IMR-90 (cell line): Measurements from ENCODE around the gene KRT222. TPM values are rescaled to one million over a fixed set of nuclear protein-coding genes. Genes with fewer than 3 reads are reported as not detected.

ENCODE experiments used
- ATAC-seq: fragments of 200-7000 bp; cut with Tn5 transposase; 2 replicates; pipeline ENCODE4 v1.9.1; 2020; ENCODE audit warnings: low read depth, mild to moderate bottlenecking, moderate library complexity
- BruUV-seq: library from RNA; stranded (reverse); fragments of 400-500 nt; replicated peaks from 2 replicates; lab custom pipeline; 2021; lab: Mats Ljungman, UMichigan
- CTCF ChIA-PET: fragments of 300-600 bp; formaldehyde crosslinking; extraction: SDS; loops from one replicate; lab custom pipeline; 2021; ENCODE audit warnings: antibody characterized with exemption; lab: Yijun Ruan, JAX
- POLR2A ChIA-PET: fragments of 300-600 bp; sonication (Branson Sonifier 250); formaldehyde crosslinking; loops from one replicate; lab custom pipeline; 2022; ENCODE audit warnings: antibody characterized with exemption; ENCODE audit not compliant: unreplicated experiment; lab: Charles Lee
- DNase-seq: peaks from one replicate; pipeline ENCODE4 v3.0.0; 2013
- H2AFZ ChIP-seq: replicated peaks from 2 replicates; pipeline ENCODE3; 2013; ENCODE audit warnings: low read length, mild to moderate bottlenecking; ENCODE audit not compliant: poor library complexity
- H2AK5ac ChIP-seq: 2 replicates; pipeline ENCODE4 v1.6.1; 2013; ENCODE audit warnings: low read depth, low read length, inconsistent platforms
- H2AK9ac ChIP-seq: replicated peaks from 2 replicates; pipeline ENCODE3; 2013; ENCODE audit warnings: mild to moderate bottlenecking, low read depth, low read length, moderate library complexity; ENCODE audit not compliant: poor library complexity
- H2BK120ac ChIP-seq: 2 replicates; pipeline ENCODE4 v1.6.1; 2013; ENCODE audit warnings: low read depth, low read length, inconsistent platforms
- H2BK15ac ChIP-seq: 3 replicates; pipeline ENCODE4 v1.6.1; 2013; ENCODE audit warnings: low read depth, low read length, inconsistent platforms
- H2BK20ac ChIP-seq: 2 replicates; pipeline ENCODE4 v1.6.1; 2013; ENCODE audit warnings: low read depth, mild to moderate bottlenecking, inconsistent platforms, low read length, moderate library complexity
- H2BK5ac ChIP-seq: 2 replicates; pipeline ENCODE4 v1.6.1; 2013; ENCODE audit warnings: mild to moderate bottlenecking, low read depth, low read length, inconsistent platforms; ENCODE audit not compliant: poor library complexity, severe bottlenecking
- H3K14ac ChIP-seq: replicated peaks from 2 replicates; pipeline ENCODE4 v1.6.1; 2013; ENCODE audit warnings: low read depth, low read length, inconsistent platforms
- H3K18ac ChIP-seq: 2 replicates; pipeline ENCODE4 v1.6.1; 2013; ENCODE audit warnings: low read depth, low read length, control low read depth
- H3K23ac ChIP-seq: 2 replicates; pipeline ENCODE4 v1.6.1; 2013; ENCODE audit warnings: low read depth, low read length, inconsistent platforms
- H3K27ac ChIP-seq: 2 replicates; pipeline ENCODE4 v1.5.1; 2013; ENCODE audit warnings: mild to moderate bottlenecking, control low read depth, low read length; ENCODE audit not compliant: insufficient read depth
- H3K27me3 ChIP-seq: 2 replicates; pipeline ENCODE4 v1.6.1; 2013; ENCODE audit warnings: low read length; ENCODE audit not compliant: control insufficient read depth, insufficient read depth
- H3K36me3 ChIP-seq: 2 replicates; pipeline ENCODE4 v1.6.1; 2013; ENCODE audit warnings: low read length, mixed read lengths; ENCODE audit not compliant: control insufficient read depth, insufficient read depth
- H3K4ac ChIP-seq: 2 replicates; pipeline ENCODE4 v1.6.1; 2013; ENCODE audit warnings: low read depth, low read length, inconsistent platforms
- H3K4me1 ChIP-seq: 2 replicates; pipeline ENCODE4 v1.6.1; 2013; ENCODE audit warnings: low read length, mixed read lengths; ENCODE audit not compliant: control insufficient read depth, insufficient read depth
- H3K4me2 ChIP-seq: 2 replicates; pipeline ENCODE4 v1.6.1; 2013; ENCODE audit warnings: low read depth, mild to moderate bottlenecking, control low read depth, low read length, moderate library complexity
- H3K4me3 ChIP-seq: 2 replicates; pipeline ENCODE4 v1.5.1; 2013; ENCODE audit warnings: low read depth, mild to moderate bottlenecking, control low read depth, low read length, moderate library complexity; ENCODE audit not compliant: insufficient read depth
- H3K56ac ChIP-seq: 2 replicates; pipeline ENCODE4 v1.6.1; 2013; ENCODE audit warnings: low read length, inconsistent platforms; ENCODE audit not compliant: insufficient read depth; ENCODE audit errors: extremely low read depth
- H3K79me1 ChIP-seq, 2 experiments: 2 replicates each; pipeline ENCODE4 v1.6.1; 2013; ENCODE audit warnings: low read length in 2 of 2, inconsistent platforms in 1 of 2, low read depth in 1 of 2
- H3K9ac ChIP-seq: 2 replicates; pipeline ENCODE4 v1.6.1; 2013; ENCODE audit warnings: low read depth, low read length, control low read depth
- H3K9me1 ChIP-seq: 2 replicates; pipeline ENCODE4 v1.6.1; 2013; ENCODE audit warnings: low read length, inconsistent platforms; ENCODE audit not compliant: insufficient read depth
- H3K9me3 ChIP-seq: 2 replicates; pipeline ENCODE4 v1.6.1; 2013; ENCODE audit warnings: low read length; ENCODE audit not compliant: control insufficient read depth, insufficient read depth
- H4K20me1 ChIP-seq: 2 replicates; pipeline ENCODE4 v1.6.1; 2013; ENCODE audit warnings: low read length, inconsistent platforms; ENCODE audit not compliant: insufficient read depth
- H4K5ac ChIP-seq: 2 replicates; pipeline ENCODE4 v1.6.1; 2013; ENCODE audit warnings: mild to moderate bottlenecking, low read depth, low read length, control low read depth
- H4K8ac ChIP-seq, 2 experiments: 2 replicates each; pipeline ENCODE4 v1.6.1; 2013; ENCODE audit warnings: low read depth in 2 of 2, low read length in 2 of 2, control low read depth in 1 of 2, inconsistent platforms in 1 of 2
- H4K91ac ChIP-seq: 2 replicates; pipeline ENCODE4 v1.6.1; 2013; ENCODE audit warnings: low read depth, low read length, inconsistent platforms; ENCODE audit not compliant: insufficient read depth
- BHLHE40 ChIP-seq: fragments of 150-350 bp; IDR thresholded peaks from 2 replicates; pipeline ENCODE4 v1.6.1; 2016; ENCODE audit warnings: mild to moderate bottlenecking, low read depth, low read length
- CEBPB ChIP-seq: IDR thresholded peaks from 2 replicates; pipeline ENCODE4 v1.6.1; 2012; ENCODE audit warnings: low read depth, low read length, improper control_type of control experiment
- CHD1 ChIP-seq: IDR thresholded peaks from 2 replicates; pipeline ENCODE4 v1.6.1; 2012; ENCODE audit warnings: low read depth, low read length, improper control_type of control experiment
- MAFK ChIP-seq: IDR thresholded peaks from 2 replicates; pipeline ENCODE4 v1.6.1; 2012; ENCODE audit warnings: low read depth, low read length, improper control_type of control experiment
- MAZ ChIP-seq: IDR thresholded peaks from 2 replicates; pipeline ENCODE4 v1.6.1; 2012; ENCODE audit warnings: low read depth, mild to moderate bottlenecking, low read length, improper control_type of control experiment, moderate library complexity, borderline replicate concordance
- MXI1 ChIP-seq: IDR thresholded peaks from 2 replicates; pipeline ENCODE4 v1.6.1; 2012; ENCODE audit warnings: low read depth, mild to moderate bottlenecking, low read length, moderate library complexity, borderline replicate concordance
- NFE2L2 ChIP-seq: fragments of 150-350 bp; IDR thresholded peaks from 2 replicates; pipeline ENCODE4 v1.6.1; 2016; ENCODE audit warnings: low read depth, mild to moderate bottlenecking, low read length
- POLR2A ChIP-seq: IDR thresholded peaks from 2 replicates; pipeline ENCODE4 v1.6.1; 2012; ENCODE audit warnings: mild to moderate bottlenecking, low read depth, low read length
- RAD21 ChIP-seq: IDR thresholded peaks from 2 replicates; pipeline ENCODE4 v1.6.1; 2012; ENCODE audit warnings: low read length, improper control_type of control experiment
- RCOR1 ChIP-seq: IDR thresholded peaks from 2 replicates; pipeline ENCODE4 v1.6.1; 2012; ENCODE audit warnings: mild to moderate bottlenecking, low read length, improper control_type of control experiment; ENCODE audit not compliant: insufficient replicate concordance
- RFX5 ChIP-seq: IDR thresholded peaks from 2 replicates; pipeline ENCODE4 v1.8.0; 2012; ENCODE audit warnings: low read depth, mild to moderate bottlenecking, low read length, moderate library complexity
- SMC3 ChIP-seq: fragments of 150-350 bp; IDR thresholded peaks from 2 replicates; pipeline ENCODE4 v1.6.1; 2016; ENCODE audit warnings: low read depth, mild to moderate bottlenecking, antibody characterized with exemption, low read length, moderate library complexity
- WGBS, 2 experiments: methylation state at CpG; one replicate each; pipeline versions ENCODE4 v1.1.5 to v1.1.7; 2013; ENCODE audit warnings: missing lambda C conversion rate in 2 of 2; ENCODE audit not compliant: insufficient read length in 1 of 2; ENCODE audit errors: extremely low coverage in 2 of 2; 5-methylcytosine and 5-hydroxymethylcytosine counted together
- dilution Hi-C: fragments of 300-500 bp; cut with HindIII; formaldehyde crosslinking; loops from one replicate; pipeline ENCODE4 v1.14.3; 2018; ENCODE audit warnings: low sequenced_read_pairs; ENCODE audit not compliant: unreplicated experiment
- in situ Hi-C: fragments of 300-500 bp; cut with MboI; formaldehyde crosslinking; loops from 3 replicates; pipeline ENCODE4 v1.14.3; 2019; ENCODE audit warnings: low sequenced_read_pairs, inconsistent platforms, mixed read lengths
- intact Hi-C: fragments of 100-400 bp; cut with micrococcal nuclease; formaldehyde crosslinking; loops from 2 replicates; pipeline ENCODE4 v1.10.0; 2022
- polyA plus RNA-seq, 3 experiments: library from polyadenylated mRNA; depleted of rRNA; stranded (reverse); fragments of >200 nt; gene quantifications; 2 replicates each; pipeline ENCODE4 v1.2.3, GENCODE V29; 2012; ENCODE audit warnings: low replicate concordance in 1 of 3
- total RNA-seq: library from RNA; depleted of rRNA; stranded (reverse); fragments of >200 nt; gene quantifications from 2 replicates; pipeline ENCODE4 v1.2.3, GENCODE V29; 2012
- TF ChIP-seq, protein P1 (sequence below): fragments of 150-350 bp; IDR thresholded peaks from 2 replicates; pipeline ENCODE4 v1.6.1; 2017; ENCODE audit warnings: mild to moderate bottlenecking, antibody characterized with exemption, low read length, low read depth
- TF ChIP-seq, protein P2 (sequence below): conservative IDR thresholded peaks from 2 replicates; pipeline ENCODE4 v1.5.1; 2012; ENCODE audit warnings: mild to moderate bottlenecking, low read depth, low read length, improper control_type of control experiment

The KRT222 gene
- total and polyA plus RNA-seq, 2 of the 4 experiments (the other 2 are of a cell fraction), result not detected

GRCh38 chr17:40612599-40613244, 52.3 kb downstream of the KRT222 start:
- no peak overlapping the region for H3K56ac ChIP-seq
- ChIA-PET CTCF (no interaction called here), POLR2A (no interaction called here)
- no peak overlapping the region for H2BK120ac ChIP-seq
- H3K18ac ChIP-seq, result no peak overlapping the region
- H3K14ac ChIP-seq, result no peak overlapping the region
- TF ChIP-seq NFE2L2, result no peak
- no peak for TF ChIP-seq RFX5
- TF ChIP-seq MAZ, result no peak
- TF ChIP-seq BHLHE40, result no peak
- no peak for TF ChIP-seq POLR2A
- TF ChIP-seq CHD1, result no peak
- TF ChIP-seq, protein P1, sequence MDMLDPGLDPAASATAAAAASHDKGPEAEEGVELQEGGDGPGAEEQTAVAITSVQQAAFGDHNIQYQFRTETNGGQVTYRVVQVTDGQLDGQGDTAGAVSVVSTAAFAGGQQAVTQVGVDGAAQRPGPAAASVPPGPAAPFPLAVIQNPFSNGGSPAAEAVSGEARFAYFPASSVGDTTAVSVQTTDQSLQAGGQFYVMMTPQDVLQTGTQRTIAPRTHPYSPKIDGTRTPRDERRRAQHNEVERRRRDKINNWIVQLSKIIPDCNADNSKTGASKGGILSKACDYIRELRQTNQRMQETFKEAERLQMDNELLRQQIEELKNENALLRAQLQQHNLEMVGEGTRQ, result no peak
- no peak for TF ChIP-seq RCOR1
- no peak for TF ChIP-seq MAFK
- TF ChIP-seq RAD21, result no peak
- TF ChIP-seq CEBPB, result no peak
- no peak for TF ChIP-seq SMC3
- TF ChIP-seq MXI1, result no peak
- TF ChIP-seq, protein P2, sequence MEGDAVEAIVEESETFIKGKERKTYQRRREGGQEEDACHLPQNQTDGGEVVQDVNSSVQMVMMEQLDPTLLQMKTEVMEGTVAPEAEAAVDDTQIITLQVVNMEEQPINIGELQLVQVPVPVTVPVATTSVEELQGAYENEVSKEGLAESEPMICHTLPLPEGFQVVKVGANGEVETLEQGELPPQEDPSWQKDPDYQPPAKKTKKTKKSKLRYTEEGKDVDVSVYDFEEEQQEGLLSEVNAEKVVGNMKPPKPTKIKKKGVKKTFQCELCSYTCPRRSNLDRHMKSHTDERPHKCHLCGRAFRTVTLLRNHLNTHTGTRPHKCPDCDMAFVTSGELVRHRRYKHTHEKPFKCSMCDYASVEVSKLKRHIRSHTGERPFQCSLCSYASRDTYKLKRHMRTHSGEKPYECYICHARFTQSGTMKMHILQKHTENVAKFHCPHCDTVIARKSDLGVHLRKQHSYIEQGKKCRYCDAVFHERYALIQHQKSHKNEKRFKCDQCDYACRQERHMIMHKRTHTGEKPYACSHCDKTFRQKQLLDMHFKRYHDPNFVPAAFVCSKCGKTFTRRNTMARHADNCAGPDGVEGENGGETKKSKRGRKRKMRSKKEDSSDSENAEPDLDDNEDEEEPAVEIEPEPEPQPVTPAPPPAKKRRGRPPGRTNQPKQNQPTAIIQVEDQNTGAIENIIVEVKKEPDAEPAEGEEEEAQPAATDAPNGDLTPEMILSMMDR, result no peak
- no peak overlapping the region for H2AK5ac ChIP-seq
- peaks cover 64% of the 10 kb centered on the region for H3K27me3 ChIP-seq
- H3K9me3 ChIP-seq, result no peaks in the 10 kb centered on the region
- ATAC-seq (no peak), DNase-seq (no peak)
- H3K4ac ChIP-seq, result no peak overlapping the region
- no peak overlapping the region for H3K27ac ChIP-seq
- no peak overlapping the region for H4K5ac ChIP-seq
- intact Hi-C loops, result no loop called here
- no peak overlapping the region for H3K4me2 ChIP-seq
- dilution Hi-C loops, result no loop called here
- H3K79me1 ChIP-seq, result no peaks in the 10 kb centered on the region
- no peaks in the 10 kb centered on the region for H3K36me3 ChIP-seq
- BruUV-seq, result no TSS peak
- no peak overlapping the region for H2BK15ac ChIP-seq
- no peaks in the 10 kb centered on the region for H3K9me1 ChIP-seq
- H3K23ac ChIP-seq, result no peak overlapping the region
- H4K91ac ChIP-seq, result no peak overlapping the region
- H4K20me1 ChIP-seq, result no peaks in the 10 kb centered on the region
- in situ Hi-C loops, result no loop called here
- H3K4me1 ChIP-seq, result no peaks in the 10 kb centered on the region
- no peak overlapping the region for H3K4me3 ChIP-seq
- H4K8ac ChIP-seq, result no peak overlapping the region
- no peak overlapping the region for H2BK5ac ChIP-seq
- no peak overlapping the region for H2AK9ac ChIP-seq
- no peak overlapping the region for H3K9ac ChIP-seq
- no peak overlapping the region for H2BK20ac ChIP-seq
- no peak overlapping the region for H2AFZ ChIP-seq
- 57% methylated on average over 6 of the region's 11 CpGs; no CpG with 5 or more reads in 1 of the 2 experiments for WGBS, 2 experiments
